ENCODE measurements around the gene TSHZ3.

Gene TSHZ3

DNA sequence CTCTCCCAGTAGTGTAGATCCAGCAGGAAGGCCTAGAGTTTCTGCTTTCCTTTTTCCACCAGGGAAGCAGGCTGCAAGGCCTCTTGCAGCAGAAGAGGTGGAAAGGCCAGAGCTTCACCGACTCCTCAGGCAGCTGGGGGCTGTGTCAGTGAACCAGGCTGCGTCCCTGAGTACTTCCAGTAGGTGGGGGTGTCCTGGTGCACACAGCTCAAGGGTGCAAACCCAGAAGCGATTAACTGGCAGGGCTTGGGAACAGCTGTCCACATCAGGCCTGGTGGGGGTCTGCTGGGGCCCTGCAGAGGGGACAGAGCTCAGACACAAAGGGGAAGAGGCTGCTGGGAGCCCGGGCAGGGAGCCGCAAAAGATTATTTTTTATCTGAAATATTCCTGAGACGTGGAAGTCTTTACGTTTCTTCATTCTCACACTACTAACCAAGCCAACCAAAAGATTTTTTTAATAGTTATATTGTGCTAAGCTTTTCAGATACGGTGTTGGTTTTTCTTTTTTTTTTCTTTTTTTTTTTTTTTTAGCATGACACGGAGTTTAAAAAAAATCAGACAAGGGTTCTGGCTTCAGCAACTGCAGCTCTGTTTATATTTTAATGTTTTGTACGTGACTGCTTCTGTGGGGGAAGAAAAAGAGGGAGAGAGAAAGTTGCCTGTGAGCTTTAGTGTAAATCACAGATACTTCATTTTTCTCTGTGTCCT is 11.0 kb downstream of the TSHZ3 start:
- Histone ChIP-seq H3K4me3 (ENCODE audit: low read depth in 1 of 5, low read length in 5 of 5) (no peak overlapping the region), H3K27me3 (ENCODE audit: control insufficient read depth in 5 of 5, insufficient read depth in 4 of 5, low read length in 5 of 5) (peaks cover 0 to 4% (median 0%) of the 10 kb centered on the region in 5 donors), H3K4me1 (ENCODE audit: control insufficient read depth in 5 of 5, insufficient read depth in 5 of 5, low read length in 5 of 5) (peaks cover 0 to 19% (median 12%) of the 10 kb centered on the region in 5 donors), H3K9me3 (ENCODE audit: control insufficient read depth in 5 of 5, low read length in 5 of 5) (no peaks in the 10 kb centered on the region), H3K36me3 (ENCODE audit: control insufficient read depth in 5 of 5, insufficient read depth in 5 of 5, low read length in 5 of 5) (peaks cover 0 to 5% (median 0%) of the 10 kb centered on the region in 5 donors), H3K9ac (ENCODE audit: low read length in 5 of 5) (no peak overlapping the region), H3K27ac (ENCODE audit: low read depth, low read length) (no peak overlapping the region)

DNA sequence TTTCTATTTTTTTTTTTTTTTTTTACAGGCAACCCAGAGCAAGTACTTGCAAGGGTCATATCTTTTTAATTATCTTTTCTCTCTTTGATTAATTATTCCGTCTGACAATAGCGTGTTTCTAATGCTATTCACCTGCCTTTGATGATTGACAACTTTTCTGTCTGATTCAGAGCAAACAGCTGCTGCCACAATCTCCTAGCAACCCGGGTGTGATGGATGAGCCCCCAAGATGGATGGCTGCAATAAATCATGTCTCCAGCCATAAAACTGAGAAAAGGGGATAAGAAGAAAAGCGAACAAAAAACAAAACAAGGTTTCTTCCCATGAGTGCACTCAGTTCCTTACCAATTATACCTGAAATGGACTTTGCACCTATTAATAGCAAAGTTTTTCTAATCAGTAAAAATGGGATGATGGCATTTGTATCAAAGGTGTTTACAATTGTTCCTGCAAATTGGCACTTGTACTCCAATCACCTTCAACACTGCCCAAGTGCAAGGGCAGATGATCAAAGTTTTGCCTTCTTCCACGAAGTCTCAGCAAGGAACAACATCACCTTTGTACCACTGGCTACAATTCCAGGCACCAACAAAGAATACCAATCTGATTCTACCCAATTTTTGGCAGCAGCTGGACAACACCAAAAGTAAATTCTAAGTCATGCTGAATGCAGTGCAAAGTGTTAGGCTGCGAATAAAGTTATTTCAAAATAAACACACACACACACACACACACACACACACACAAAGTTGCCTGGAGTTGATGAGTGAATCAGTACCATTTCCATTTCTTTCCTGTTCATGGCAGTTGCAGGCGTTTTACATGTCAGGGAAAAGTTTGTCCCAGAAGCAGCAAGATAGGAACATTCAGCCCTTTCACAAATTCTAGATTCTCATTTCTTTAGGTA is 12.0 kb downstream of the TSHZ3 start:
- Histone ChIP-seq H3K27me3 (ENCODE audit: control insufficient read depth in 5 of 5, insufficient read depth in 4 of 5, low read length in 5 of 5) (peaks cover 0 to 4% (median 0%) of the 10 kb centered on the region in 5 donors), H3K4me3 (ENCODE audit: low read depth in 1 of 5, low read length in 5 of 5) (no peak overlapping the region), H3K4me1 (ENCODE audit: control insufficient read depth in 5 of 5, insufficient read depth in 5 of 5, low read length in 5 of 5) (peaks cover 0 to 19% (median 12%) of the 10 kb centered on the region in 5 donors), H3K36me3 (ENCODE audit: control insufficient read depth in 5 of 5, insufficient read depth in 5 of 5, low read length in 5 of 5) (peaks cover 0 to 5% (median 0%) of the 10 kb centered on the region in 5 donors), H3K27ac (ENCODE audit: low read depth, low read length) (no peak overlapping the region), H3K9ac (ENCODE audit: low read length in 5 of 5) (no peak overlapping the region), H3K9me3 (ENCODE audit: control insufficient read depth in 5 of 5, low read length in 5 of 5) (no peaks in the 10 kb centered on the region)

GRCh38 chr19:31335716-31336115 is 13.5 kb downstream of the TSHZ3 start:
- no peak overlapping the region for H3K4me3 ChIP-seq (ENCODE audit: low read depth in 1 of 5, low read length in 5 of 5)
- no peaks in the 10 kb centered on the region for H3K9me3 ChIP-seq (ENCODE audit: control insufficient read depth in 5 of 5, low read length in 5 of 5)
- H3K27ac ChIP-seq (ENCODE audit: low read depth, low read length), result no peak overlapping the region
- peaks cover 0 to 5% (median 0%) of the 10 kb centered on the region in 5 donors for H3K36me3 ChIP-seq (ENCODE audit: control insufficient read depth in 5 of 5, insufficient read depth in 5 of 5, low read length in 5 of 5)
- no peak overlapping the region for H3K9ac ChIP-seq (ENCODE audit: low read length in 5 of 5)
- H3K4me1 ChIP-seq (ENCODE audit: control insufficient read depth in 5 of 5, insufficient read depth in 5 of 5, low read length in 5 of 5), result peaks cover 0 to 14% (median 9%) of the 10 kb centered on the region in 5 donors
- peaks cover 0 to 3% (median 0%) of the 10 kb centered on the region in 5 donors for H3K27me3 ChIP-seq (ENCODE audit: control insufficient read depth in 5 of 5, insufficient read depth in 4 of 5, low read length in 5 of 5)

GRCh38 chr19:31334849-31335624 is 14.2 kb downstream of the TSHZ3 start:
- H3K27ac ChIP-seq (ENCODE audit: low read depth, low read length), result no peak overlapping the region
- H3K27me3 ChIP-seq (ENCODE audit: control insufficient read depth in 5 of 5, insufficient read depth in 4 of 5, low read length in 5 of 5), result peaks cover 0 to 3% (median 0%) of the 10 kb centered on the region in 5 donors
- no peak overlapping the region for H3K9ac ChIP-seq (ENCODE audit: low read length in 5 of 5)
- H3K4me1 ChIP-seq (ENCODE audit: control insufficient read depth in 5 of 5, insufficient read depth in 5 of 5, low read length in 5 of 5), result peaks cover 0 to 18% (median 14%) of the 10 kb centered on the region in 5 donors
- no peak overlapping the region for H3K4me3 ChIP-seq (ENCODE audit: low read depth in 1 of 5, low read length in 5 of 5)
- H3K9me3 ChIP-seq (ENCODE audit: control insufficient read depth in 5 of 5, low read length in 5 of 5), result no peaks in the 10 kb centered on the region
- peaks cover 0 to 5% (median 0%) of the 10 kb centered on the region in 5 donors for H3K36me3 ChIP-seq (ENCODE audit: control insufficient read depth in 5 of 5, insufficient read depth in 5 of 5, low read length in 5 of 5)

DNA sequence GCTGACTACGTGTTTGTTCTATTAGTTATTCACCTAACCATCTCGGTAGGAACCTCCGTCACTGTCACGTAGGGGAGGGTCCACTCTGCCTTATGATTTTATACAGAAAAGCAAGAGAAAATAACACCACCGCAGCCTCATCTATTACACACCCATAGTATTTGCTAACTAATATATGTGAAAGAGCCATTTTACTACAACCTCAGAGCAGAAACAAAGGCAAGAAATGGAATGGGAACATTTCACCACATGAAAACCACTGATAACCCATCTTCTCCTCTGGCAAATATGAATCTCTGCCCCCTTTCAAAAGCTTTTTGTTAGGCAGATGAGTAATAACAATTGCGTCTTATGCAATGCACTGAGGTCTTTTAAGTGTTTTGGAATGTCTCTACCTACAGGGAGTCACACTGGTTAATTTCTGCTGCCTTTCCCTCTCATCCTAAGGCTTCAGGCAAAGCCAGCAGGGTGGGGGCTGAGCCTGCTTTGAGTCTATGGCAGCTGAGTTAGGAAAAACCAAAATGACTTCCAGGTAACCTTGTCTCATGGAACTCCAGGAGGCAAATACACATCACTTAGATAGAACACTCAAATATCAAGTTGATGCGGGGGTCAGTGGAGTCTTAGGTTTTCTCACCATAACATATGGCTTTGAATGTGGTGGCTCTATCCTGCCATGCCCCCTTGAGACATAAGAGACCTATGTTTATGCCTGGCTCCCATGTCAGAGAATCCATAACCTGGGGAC is 15.0 kb downstream of the TSHZ3 start:
- peaks cover 0 to 19% (median 14%) of the 10 kb centered on the region in 5 donors for H3K4me1 ChIP-seq (ENCODE audit: control insufficient read depth in 5 of 5, insufficient read depth in 5 of 5, low read length in 5 of 5)
- peaks cover 0 to under 1% (median 0%) of the 10 kb centered on the region in 5 donors for H3K27me3 ChIP-seq (ENCODE audit: control insufficient read depth in 5 of 5, insufficient read depth in 4 of 5, low read length in 5 of 5)
- no peaks in the 10 kb centered on the region for H3K9me3 ChIP-seq (ENCODE audit: control insufficient read depth in 5 of 5, low read length in 5 of 5)
- peaks cover 0 to 5% (median 0%) of the 10 kb centered on the region in 5 donors for H3K36me3 ChIP-seq (ENCODE audit: control insufficient read depth in 5 of 5, insufficient read depth in 5 of 5, low read length in 5 of 5)
- no peak overlapping the region for H3K4me3 ChIP-seq (ENCODE audit: low read depth in 1 of 5, low read length in 5 of 5)
- H3K9ac ChIP-seq (ENCODE audit: low read length in 5 of 5), result no peak overlapping the region
- no peak overlapping the region for H3K27ac ChIP-seq (ENCODE audit: low read depth, low read length)

DNA sequence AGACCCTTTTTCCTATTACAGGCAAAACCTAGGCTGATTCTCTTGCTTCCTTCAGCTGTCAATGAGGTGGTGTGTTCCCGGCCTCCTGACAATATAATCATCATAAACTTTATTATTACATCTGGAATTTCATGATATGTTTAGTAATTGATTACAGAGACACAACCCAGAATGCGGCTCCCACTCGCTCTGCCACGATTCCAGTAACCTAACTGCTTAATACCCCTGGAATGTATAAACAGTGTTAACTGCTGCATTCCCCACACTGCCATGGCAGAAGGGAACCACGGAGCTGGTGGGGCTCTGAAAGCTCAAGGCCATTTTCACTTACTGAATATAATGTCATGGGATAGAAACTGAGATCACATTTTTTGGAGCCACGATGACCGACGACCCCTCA is 17.1 kb downstream of the TSHZ3 start:
- Histone ChIP-seq H3K27ac (ENCODE audit: low read depth, low read length) (no peak overlapping the region), H3K4me3 (ENCODE audit: low read depth in 1 of 5, low read length in 5 of 5) (no peak overlapping the region)

GRCh38 chr19:31331536-31331935 is 17.7 kb downstream of the TSHZ3 start:
- peaks cover 0 to 5% (median 0%) of the 10 kb centered on the region in 5 donors for H3K36me3 ChIP-seq (ENCODE audit: control insufficient read depth in 5 of 5, insufficient read depth in 5 of 5, low read length in 5 of 5)
- no peak overlapping the region for H3K27ac ChIP-seq (ENCODE audit: low read depth, low read length)
- H3K9ac ChIP-seq (ENCODE audit: low read length in 5 of 5), result no peak overlapping the region
- H3K9me3 ChIP-seq (ENCODE audit: control insufficient read depth in 5 of 5, low read length in 5 of 5), result no peaks in the 10 kb centered on the region
- H3K4me1 ChIP-seq (ENCODE audit: control insufficient read depth in 5 of 5, insufficient read depth in 5 of 5, low read length in 5 of 5), result peaks cover 0 to 19% (median 7%) of the 10 kb centered on the region in 5 donors
- no peak overlapping the region for H3K4me3 ChIP-seq (ENCODE audit: low read depth in 1 of 5, low read length in 5 of 5)
- H3K27me3 ChIP-seq (ENCODE audit: control insufficient read depth in 5 of 5, insufficient read depth in 4 of 5, low read length in 5 of 5), result no peaks in the 10 kb centered on the region

More for the DNA sequence above, 17.1 kb downstream of the TSHZ3 start:
- Histone ChIP-seq H3K9ac (ENCODE audit: low read length in 5 of 5) (no peak overlapping the region), H3K9me3 (ENCODE audit: control insufficient read depth in 5 of 5, low read length in 5 of 5) (no peaks in the 10 kb centered on the region), H3K36me3 (ENCODE audit: control insufficient read depth in 5 of 5, insufficient read depth in 5 of 5, low read length in 5 of 5) (peaks cover 0 to 5% (median 0%) of the 10 kb centered on the region in 5 donors), H3K27me3 (ENCODE audit: control insufficient read depth in 5 of 5, insufficient read depth in 4 of 5, low read length in 5 of 5) (no peaks in the 10 kb centered on the region), H3K4me1 (ENCODE audit: control insufficient read depth in 5 of 5, insufficient read depth in 5 of 5, low read length in 5 of 5) (peaks cover 0 to 19% (median 7%) of the 10 kb centered on the region in 5 donors)

DNA sequence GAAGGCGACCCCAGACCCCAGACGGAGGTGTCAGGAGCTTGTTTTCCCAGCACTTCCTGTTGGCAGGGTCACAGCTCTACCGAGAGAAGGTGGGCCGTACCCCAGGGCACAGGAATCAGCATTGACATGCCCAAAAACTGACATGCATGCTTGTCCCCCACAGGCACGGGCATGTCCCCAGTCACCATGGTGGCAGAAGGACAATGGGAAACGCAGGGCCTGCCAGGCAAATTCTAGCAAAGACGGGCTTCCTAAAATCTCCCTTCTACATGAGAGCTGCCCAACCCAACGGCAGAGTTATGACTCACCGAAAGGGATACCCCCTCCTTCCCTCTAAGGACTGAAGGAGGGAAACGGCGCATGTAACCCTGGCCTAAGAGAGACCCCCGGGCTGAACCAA is 18.5 kb downstream of the TSHZ3 start:
- H3K9me3 ChIP-seq (ENCODE audit: control insufficient read depth in 5 of 5, low read length in 5 of 5), result no peaks in the 10 kb centered on the region
- H3K36me3 ChIP-seq (ENCODE audit: control insufficient read depth in 5 of 5, insufficient read depth in 5 of 5, low read length in 5 of 5), result peaks cover 0 to 4% (median 0%) of the 10 kb centered on the region in 5 donors
- no peaks in the 10 kb centered on the region for H3K27me3 ChIP-seq (ENCODE audit: control insufficient read depth in 5 of 5, insufficient read depth in 4 of 5, low read length in 5 of 5)
- H3K27ac ChIP-seq (ENCODE audit: low read depth, low read length), result no peak overlapping the region
- H3K4me1 ChIP-seq (ENCODE audit: control insufficient read depth in 5 of 5, insufficient read depth in 5 of 5, low read length in 5 of 5), result peaks cover 0 to 19% (median 7%) of the 10 kb centered on the region in 5 donors
- no peak overlapping the region for H3K4me3 ChIP-seq (ENCODE audit: low read depth in 1 of 5, low read length in 5 of 5)
- H3K9ac ChIP-seq (ENCODE audit: low read length in 5 of 5), result no peak overlapping the region

GRCh38 chr19:31330237-31330636 is 19.0 kb downstream of the TSHZ3 start:
- H3K27ac ChIP-seq (ENCODE audit: low read depth, low read length), result no peak overlapping the region
- no peaks in the 10 kb centered on the region for H3K27me3 ChIP-seq (ENCODE audit: control insufficient read depth in 5 of 5, insufficient read depth in 4 of 5, low read length in 5 of 5)
- peaks cover 0 to 19% (median 7%) of the 10 kb centered on the region in 5 donors for H3K4me1 ChIP-seq (ENCODE audit: control insufficient read depth in 5 of 5, insufficient read depth in 5 of 5, low read length in 5 of 5)

More at GRCh38 chr19:31330237-31330636, 19.0 kb downstream of the TSHZ3 start:
- no peak overlapping the region for H3K9ac ChIP-seq (ENCODE audit: low read length in 5 of 5)
- no peaks in the 10 kb centered on the region for H3K9me3 ChIP-seq (ENCODE audit: control insufficient read depth in 5 of 5, low read length in 5 of 5)
- no peak overlapping the region for H3K4me3 ChIP-seq (ENCODE audit: low read depth in 1 of 5, low read length in 5 of 5)
- H3K36me3 ChIP-seq (ENCODE audit: control insufficient read depth in 5 of 5, insufficient read depth in 5 of 5, low read length in 5 of 5), result peaks cover 0 to 2% (median 0%) of the 10 kb centered on the region in 5 donors
